HG03039 (cell line): ENCODE results near the gene PHF24.
"Not testable (repeated sequence)": the region's sequence is repeated elsewhere in the genome, so short reads cannot be mapped to it uniquely, and the experiment has no call there.

Experiments used
- ATAC-seq: cut with Tn5 transposase; IDR thresholded peaks from one replicate; pipeline ENCODE4 v1.9.1; 2021; ENCODE audit warnings: mild to moderate bottlenecking, moderate library complexity; ENCODE audit not compliant: unreplicated experiment

Gene PHF24

GRCh38 chr9:34957492-34958410, at the start of gene PHF24:
PHF24 (plus strand) TSS chr9:34958285; CDS start chr9:34971299, 13,014 bp downstream.
- ATAC-seq: no peak

GRCh38 chr9:34927061-34927460, 31.0 kb upstream of the PHF24 start:
- no peak for ATAC-seq

GRCh38 chr9:34928921-34929320, 29.2 kb upstream of the PHF24 start:
- no peak for ATAC-seq

GRCh38 chr9:34929506-34930102, 28.5 kb upstream of the PHF24 start:
- no peak for ATAC-seq

- not testable (repeated sequence) for ATAC-seq
Measured at GRCh38 chr9:34939989-34940388, 18.1 kb upstream of the PHF24 start.

GRCh38 chr9:34948451-34948850, 9.6 kb upstream of the PHF24 start:
- no peak for ATAC-seq

- no peak for ATAC-seq
Measured at GRCh38 chr9:34954225-34954624, 3.9 kb upstream of the PHF24 start.

- not testable (repeated sequence) for ATAC-seq
Measured at GRCh38 chr9:34956066-34956465, 2.0 kb upstream of the PHF24 start.

GRCh38 chr9:34956648-34957047, 1.4 kb upstream of the PHF24 start:
- no peak for ATAC-seq

GRCh38 chr9:34958411-34958982, 412 bp downstream of the PHF24 start:
- no peak for ATAC-seq

GRCh38 chr9:34959461-34959860, 1.4 kb downstream of the PHF24 start:
- no peak for ATAC-seq

GRCh38 chr9:34961574-34962490, 3.7 kb downstream of the PHF24 start:
- ATAC-seq: no peak

GRCh38 chr9:34962546-34962945, 4.5 kb downstream of the PHF24 start:
- ATAC-seq: no peak

- ATAC-seq: no peak
Measured at GRCh38 chr9:34963552-34963951, 5.5 kb downstream of the PHF24 start.

GRCh38 chr9:34964458-34964857, 6.4 kb downstream of the PHF24 start:
- no peak for ATAC-seq

- ATAC-seq: no peak
Measured at GRCh38 chr9:34971146-34971811, 13.2 kb downstream of the PHF24 start.

GRCh38 chr9:34974664-34975063, 16.6 kb downstream of the PHF24 start:
- no peak for ATAC-seq

GRCh38 chr9:34976441-34976840, 18.4 kb downstream of the PHF24 start:
- no peak for ATAC-seq

- no peak for ATAC-seq
Measured at GRCh38 chr9:34976992-34977391, 18.9 kb downstream of the PHF24 start.

GRCh38 chr9:34980181-34980761, 22.2 kb downstream of the PHF24 start:
- no peak for ATAC-seq
